B cell (primary cell): ENCODE results near the gene LNP1. TPM values are rescaled to one million over a fixed set of nuclear protein-coding genes. Genes with fewer than 3 reads are reported as not detected.

Source experiments
- ATAC-seq: fragments of 200-7000 bp; cut with Tn5 transposase; one replicate; pipeline ENCODE4 v1.10.0; 2021; ENCODE audit warnings: low read depth, mild to moderate bottlenecking, moderate number of reproducible peaks, moderate library complexity
- CTCF ChIA-PET: fragments of 350-600 bp; sonication (Branson Sonifier 250); formaldehyde crosslinking; loops from one replicate; lab custom pipeline; 2021; ENCODE audit warnings: antibody characterized with exemption, inconsistent platforms; lab: Charles Lee
- POLR2A ChIA-PET: fragments of 350-600 bp; sonication (Branson Sonifier 250); formaldehyde crosslinking; loops from one replicate; lab custom pipeline; 2021; ENCODE audit warnings: antibody characterized with exemption; lab: Charles Lee
- DNase-seq: peaks from one replicate; pipeline ENCODE4 v3.0.0; 2013
- H2AFZ ChIP-seq: 2 replicates; pipeline ENCODE4 v1.6.1; 2012; ENCODE audit warnings: mild to moderate bottlenecking, low read depth, low read length; ENCODE audit not compliant: insufficient read depth, poor library complexity, severe bottlenecking
- H3K27ac ChIP-seq, 2 donors: 1 replicate in 1 of 2; 2 replicates in 1 of 2; pipeline ENCODE4 v1.5.1; 2012 to 2013; ENCODE audit warnings: low read length in 2 of 2, mild to moderate bottlenecking in 2 of 2, moderate library complexity in 1 of 2
- H3K27me3 ChIP-seq, 4 experiments: fragments of 200-600 bp in 1 of 4; sonication (generic) in 1 of 4; replicated peaks in 1 of 4; 1 replicate in 2 of 4; 2 replicates in 2 of 4; pipeline versions ENCODE4 v1.6.1 to v1.7.0; 2013 to 2016; ENCODE audit warnings: low read length in 3 of 4, mild to moderate bottlenecking in 2 of 4, mixed read lengths in 1 of 4, moderate library complexity in 1 of 4; ENCODE audit not compliant: insufficient read depth in 4 of 4, control insufficient read depth in 3 of 4; ENCODE audit errors: control extremely low read depth in 1 of 4
- H3K36me3 ChIP-seq, 2 experiments: replicated peaks in 1 of 2; 1 replicate in 1 of 2; 2 replicates in 1 of 2; pipeline versions ENCODE4 v1.6.1 to v1.7.1; 2013; ENCODE audit warnings: low read length in 1 of 2; ENCODE audit not compliant: insufficient read depth in 2 of 2, control insufficient read depth in 1 of 2; ENCODE audit errors: control extremely low read depth in 1 of 2, extremely low read depth in 1 of 2
- H3K4me1 ChIP-seq, 2 donors: fragments of 200-600 bp in 1 of 2; sonication (generic) in 1 of 2; 1 replicate in 1 of 2; 2 replicates in 1 of 2; pipeline versions ENCODE4 v1.5.1 to v1.6.1; 2013 to 2017; ENCODE audit warnings: low read length in 2 of 2; ENCODE audit not compliant: control insufficient read depth in 2 of 2, insufficient read depth in 2 of 2
- H3K4me2 ChIP-seq: replicated peaks from 2 replicates; pipeline ENCODE3; 2012; ENCODE audit warnings: mild to moderate bottlenecking, low read depth, low read length; ENCODE audit not compliant: poor library complexity, severe bottlenecking
- H3K4me3 ChIP-seq, 5 experiments: fragments of 200-600 bp in 1 of 5; sonication (generic) in 1 of 5; 1 replicate in 3 of 5; 2 replicates in 2 of 5; pipeline versions ENCODE4 v1.5.1 to v1.7.0; 2011 to 2016; ENCODE audit warnings: low read length in 4 of 5, mild to moderate bottlenecking in 4 of 5, low read depth in 2 of 5, control low read depth in 1 of 5, moderate library complexity in 1 of 5; ENCODE audit not compliant: insufficient read depth in 1 of 5; ENCODE audit errors: control extremely low read depth in 1 of 5, extremely low read depth in 1 of 5
- H3K79me2 ChIP-seq: fragments of 200-600 bp; sonication (generic); one replicate; pipeline ENCODE4 v1.6.0; 2016; ENCODE audit warnings: low read length; ENCODE audit not compliant: control insufficient read depth, insufficient read depth
- H3K9ac ChIP-seq: fragments of 200-600 bp; sonication (generic); 2 replicates; pipeline ENCODE4 v1.6.1; 2017; ENCODE audit warnings: mild to moderate bottlenecking, low read length, moderate library complexity
- H3K9me3 ChIP-seq, 3 donors: one replicate each; pipeline versions ENCODE4 v1.6.1 to v1.7.1; 2013; ENCODE audit warnings: low read length in 2 of 3; ENCODE audit not compliant: control insufficient read depth in 2 of 3, insufficient read depth in 1 of 3; ENCODE audit errors: control extremely low read depth in 1 of 3
- H4K20me1 ChIP-seq: 2 replicates; pipeline ENCODE4 v1.6.0; 2012; ENCODE audit warnings: mild to moderate bottlenecking, low read length; ENCODE audit not compliant: insufficient read depth, control insufficient read depth, poor library complexity, severe bottlenecking
- H3K27ac Mint-ChIP-seq: one replicate; pipeline ENCODE4 v1.8.0; 2021; ENCODE audit warnings: mixed read lengths
- H3K27me3 Mint-ChIP-seq: one replicate; pipeline ENCODE4 v1.8.0; 2021; ENCODE audit warnings: mixed read lengths
- H3K4me1 Mint-ChIP-seq: one replicate; pipeline ENCODE4 v1.8.0; 2021; ENCODE audit warnings: mixed read lengths
- H3K4me3 Mint-ChIP-seq: one replicate; pipeline ENCODE4 v1.8.0; 2021; ENCODE audit warnings: mixed read lengths
- H3K9me3 Mint-ChIP-seq: one replicate; pipeline ENCODE4 v1.8.0; 2022; ENCODE audit warnings: mixed read lengths; ENCODE audit not compliant: insufficient read depth
- CTCF ChIP-seq: fragments of 200-600 bp; IDR thresholded peaks from one replicate; pipeline ENCODE4 v1.8.0; 2022; ENCODE audit warnings: antibody characterized with exemption, mild to moderate bottlenecking
- EZH2 ChIP-seq: IDR thresholded peaks from 2 replicates; pipeline ENCODE4 v1.6.1; 2012; ENCODE audit warnings: borderline replicate concordance, low read depth, mild to moderate bottlenecking, moderate library complexity, low read length; ENCODE audit not compliant: insufficient read depth, poor library complexity, severe bottlenecking
- WGBS: methylation state at CpG from one replicate; pipeline ENCODE4 v1.1.5; 2013; ENCODE audit warnings: missing lambda C conversion rate; ENCODE audit not compliant: insufficient coverage; 5-methylcytosine and 5-hydroxymethylcytosine counted together
- intact Hi-C: fragments of 100-400 bp; cut with micrococcal nuclease; formaldehyde crosslinking; loops from one replicate; pipeline ENCODE4 v1.10.0; 2022
- polyA plus RNA-seq: library from polyadenylated mRNA; depleted of rRNA; stranded (reverse); fragments of >200 nt; gene quantifications from 2 replicates; pipeline ENCODE4 v1.2.3, GENCODE V29; 2012
- total RNA-seq, 2 donors: library from RNA; stranded (reverse); fragments of 120-200 nt in 1 of 2; gene quantifications; 1 replicate in 1 of 2; 2 replicates in 1 of 2; pipeline versions ENCODE4 v1.2.3 to v1.2.4, GENCODE V29; 2013 to 2022

LNP1 gene
- total and polyA plus RNA-seq, 2 donors (not counting 1 experiment from before 2014, with no cell fraction given) = 0.39 to 1.9 TPM

- peak within 1 kb of the TSS; percentile 75 for H2AFZ ChIP-seq
- Mint-ChIP-seq H3K27me3 (peaks cover 14% of the 10 kb centered on the region), H3K4me3 (peak within 1 kb of the TSS; percentile 86), H3K4me1 (peaks cover 26% of the 10 kb centered on the region), H3K9me3 (no peaks in the 10 kb centered on the region), H3K27ac (no peak within 1 kb of the TSS)
- CTCF ChIA-PET = no interaction called here
- ATAC-seq (peak; percentile 93), DNase-seq (peak; percentile 81)
- H4K20me1 ChIP-seq = no peaks in the 10 kb centered on the region
- peaks cover 0 to 29% (median 5%) of the 10 kb centered on the region in 4 experiments for H3K27me3 ChIP-seq
- intact Hi-C loops = loop anchor here (5.0 kb wide), 1 partner anchor 90 kb away; the partner anchor contains the start of genes LNP1 and TOMM70
- H3K79me2 ChIP-seq = no peaks in the 10 kb centered on the region
- TF ChIP-seq EZH2 = no peak
- TF ChIP-seq CTCF = no peak
- H3K4me1 ChIP-seq = peaks cover 17 to 21% of the 10 kb centered on the region in 2 donors
- H3K36me3 ChIP-seq = no peaks in the 10 kb centered on the region
- H3K9me3 ChIP-seq = no peaks in the 10 kb centered on the region
- peak within 1 kb of the TSS; percentile 86 for H3K4me2 ChIP-seq
- peak within 1 kb of the TSS; percentile 71 for H3K9ac ChIP-seq
- WGBS = under 1% methylated on average over 46 of the region's 56 CpGs
- peak within 1 kb of the TSS; percentile 41 to 75 (median 62) for H3K4me3 ChIP-seq
- POLR2A ChIA-PET = no interaction called here
- H3K27ac ChIP-seq = no peak within 1 kb of the TSS
Observed at GRCh38 chr3:100492059-100493006, 91.0 kb downstream of the LNP1 start, which contains the start of gene TMEM45A. Gene TMEM45A, plus strand, starts transcription at chr3:100492619. Its CDS starts 62,593 bp downstream, at chr3:100555212.

GRCh38 chr3:100496711-100497261, 95.4 kb downstream of the LNP1 start:
- Histone ChIP-seq H3K27ac (no peak overlapping the region), H3K4me1 (peaks cover 17 to 20% of the 10 kb centered on the region in 2 donors), H3K4me3 (no peak overlapping the region), H3K36me3 (no peaks in the 10 kb centered on the region), H2AFZ (no peak overlapping the region), H3K9me3 (no peaks in the 10 kb centered on the region), H4K20me1 (no peaks in the 10 kb centered on the region), H3K79me2 (no peaks in the 10 kb centered on the region), H3K27me3 (peaks cover 0 to 24% (median 5%) of the 10 kb centered on the region in 4 experiments), H3K9ac (no peak overlapping the region), H3K4me2 (peak overlapping the region; percentile 32)
- DNase-seq = no peak
- ATAC-seq = no peak
- Mint-ChIP-seq H3K4me1 (peaks cover 24% of the 10 kb centered on the region), H3K27ac (no peak overlapping the region), H3K4me3 (no peak overlapping the region), H3K27me3 (peaks cover 17% of the 10 kb centered on the region), H3K9me3 (no peaks in the 10 kb centered on the region)
- ChIA-PET POLR2A (no interaction called here), CTCF (no interaction called here)
- TF ChIP-seq EZH2 = no peak
- no peak for TF ChIP-seq CTCF
- intact Hi-C loops = no loop called here
